Mammary epithelial cell (primary cell): ENCODE measurements around the gene THRB.

ENCODE experiments used
- EZH2 ChIP-seq: IDR thresholded peaks from 2 replicates; pipeline ENCODE4 v1.6.1; 2012; ENCODE audit warnings: low read length, inconsistent platforms, borderline replicate concordance
- TF ChIP-seq, protein P1 (sequence below), 2 donors: IDR thresholded peaks in 1 of 2; conservative IDR thresholded peaks in 1 of 2; 2 replicates each; pipeline ENCODE4 v1.5.1; 2011 to 2012; ENCODE audit warnings: inconsistent platforms in 2 of 2, low read length in 2 of 2, mild to moderate bottlenecking in 2 of 2, control low read depth in 1 of 2, low read depth in 1 of 2; ENCODE audit not compliant: insufficient read depth in 1 of 2; ENCODE audit errors: extremely low read depth in 1 of 2

DNA sequence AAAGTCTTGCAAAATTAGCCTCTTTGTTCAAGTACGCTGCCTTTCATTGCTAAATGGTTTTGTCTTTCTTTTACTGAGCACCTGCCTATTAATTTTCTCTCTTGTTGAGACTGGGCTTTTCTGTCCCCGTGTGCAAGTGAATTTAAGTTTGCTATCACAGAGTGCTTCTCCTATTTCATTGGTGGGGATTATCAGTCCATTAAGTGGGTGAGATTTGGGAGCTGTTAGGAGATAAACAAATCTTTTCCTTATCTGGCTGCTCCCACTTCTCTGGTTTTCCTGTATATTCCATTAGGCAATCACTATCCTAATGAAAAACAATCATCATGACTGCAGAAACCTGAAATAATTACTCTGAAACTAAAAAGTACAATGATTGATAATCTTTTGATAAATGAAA, 295.4 kb downstream of the THRB start:
- TF ChIP-seq, protein P1, sequence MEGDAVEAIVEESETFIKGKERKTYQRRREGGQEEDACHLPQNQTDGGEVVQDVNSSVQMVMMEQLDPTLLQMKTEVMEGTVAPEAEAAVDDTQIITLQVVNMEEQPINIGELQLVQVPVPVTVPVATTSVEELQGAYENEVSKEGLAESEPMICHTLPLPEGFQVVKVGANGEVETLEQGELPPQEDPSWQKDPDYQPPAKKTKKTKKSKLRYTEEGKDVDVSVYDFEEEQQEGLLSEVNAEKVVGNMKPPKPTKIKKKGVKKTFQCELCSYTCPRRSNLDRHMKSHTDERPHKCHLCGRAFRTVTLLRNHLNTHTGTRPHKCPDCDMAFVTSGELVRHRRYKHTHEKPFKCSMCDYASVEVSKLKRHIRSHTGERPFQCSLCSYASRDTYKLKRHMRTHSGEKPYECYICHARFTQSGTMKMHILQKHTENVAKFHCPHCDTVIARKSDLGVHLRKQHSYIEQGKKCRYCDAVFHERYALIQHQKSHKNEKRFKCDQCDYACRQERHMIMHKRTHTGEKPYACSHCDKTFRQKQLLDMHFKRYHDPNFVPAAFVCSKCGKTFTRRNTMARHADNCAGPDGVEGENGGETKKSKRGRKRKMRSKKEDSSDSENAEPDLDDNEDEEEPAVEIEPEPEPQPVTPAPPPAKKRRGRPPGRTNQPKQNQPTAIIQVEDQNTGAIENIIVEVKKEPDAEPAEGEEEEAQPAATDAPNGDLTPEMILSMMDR (conservative IDR thresholded peaks at IDR 0.05 in 1 of 2, IDR thresholded peaks at IDR 0.05 in 1 of 2; ENCODE audit: extremely low read depth in 1 of 2, insufficient read depth in 1 of 2, low read depth in 1 of 2, low read length in 2 of 2), result no peak
- TF ChIP-seq EZH2, result no peak
